Pulmonary artery endothelial cell (primary cell): ENCODE measurements around the gene RRP1B. TPM values are rescaled to one million over a fixed set of nuclear protein-coding genes. Genes with fewer than 3 reads are reported as not detected.
"Not testable (repeated sequence)": the region's sequence is repeated elsewhere in the genome, so short reads cannot be mapped to it uniquely, and the experiment has no call there.

ENCODE experiments used
- DNase-seq: peaks from one replicate; pipeline ENCODE4 v3.0.0-alpha.2; 2011; ENCODE audit warnings: low read depth, low spot score
- total RNA-seq: library from RNA; depleted of rRNA; stranded (reverse); fragments of >200 nt; gene quantifications from 2 replicates; pipeline ENCODE4 v1.2.3, GENCODE V29; 2014

Gene RRP1B
- total RNA-seq, 1 donor from 2014 or later = 44.8 TPM

GRCh38 chr21:43640400-43640799, 19.0 kb upstream of the RRP1B start:
- DNase-seq = no peak

- DNase-seq = no peak
These were observed 16.2 kb upstream of the RRP1B start for GRCh38 chr21:43643193-43643592.

- DNase-seq = no peak
These were observed 15.3 kb upstream of the RRP1B start for GRCh38 chr21:43644071-43644470.

- no peak for DNase-seq
These were observed 14.8 kb upstream of the RRP1B start for GRCh38 chr21:43644609-43645008.

GRCh38 chr21:43645136-43645891, 14.0 kb upstream of the RRP1B start:
- peak; percentile 54 for DNase-seq

GRCh38 chr21:43645976-43646375, 13.4 kb upstream of the RRP1B start:
- no peak for DNase-seq

- peak; percentile 80 for DNase-seq
These were observed 12.7 kb upstream of the RRP1B start for GRCh38 chr21:43646550-43647260.

GRCh38 chr21:43648171-43648570, 11.2 kb upstream of the RRP1B start:
- DNase-seq = no peak

- not testable (repeated sequence) for DNase-seq
These were observed 7.4 kb upstream of the RRP1B start for GRCh38 chr21:43651926-43652325.

GRCh38 chr21:43652616-43653015, 6.7 kb upstream of the RRP1B start:
- no peak for DNase-seq

GRCh38 chr21:43653626-43654025, 5.7 kb upstream of the RRP1B start:
- no peak for DNase-seq

- DNase-seq = no peak
These were observed 4.4 kb upstream of the RRP1B start for GRCh38 chr21:43654806-43655489.

- peak; percentile 88 for DNase-seq
These were observed 1.8 kb upstream of the RRP1B start for GRCh38 chr21:43657355-43658087.

GRCh38 chr21:43658088-43658741, 1.1 kb upstream of the RRP1B start:
- no peak for DNase-seq

- no peak for DNase-seq
These were observed 608 bp upstream of the RRP1B start for GRCh38 chr21:43658769-43659135.

GRCh38 chr21:43662286-43662685, 2.9 kb downstream of the RRP1B start:
- DNase-seq = no peak

GRCh38 chr21:43663033-43663432, 3.7 kb downstream of the RRP1B start:
- DNase-seq = no peak

GRCh38 chr21:43664358-43664757, 5.0 kb downstream of the RRP1B start:
- DNase-seq = no peak

- DNase-seq = no peak
These were observed 6.5 kb downstream of the RRP1B start for GRCh38 chr21:43665879-43666278.

GRCh38 chr21:43667191-43667904, 8.0 kb downstream of the RRP1B start:
- DNase-seq = no peak
